Panc1 (cell line): ENCODE data around the gene PDZD4. TPM values are rescaled to one million over a fixed set of nuclear protein-coding genes. Genes with fewer than 3 reads are reported as not detected.

ENCODE experiments used
- ATAC-seq: fragments of 200-7000 bp; cut with Tn5 transposase; 2 replicates; pipeline ENCODE4 v1.9.1; 2020; ENCODE audit warnings: mild to moderate bottlenecking, moderate library complexity
- BruUV-seq: library from RNA; stranded (reverse); fragments of 400-500 nt; replicated peaks from 2 replicates; lab custom pipeline; 2021; lab: Mats Ljungman, UMichigan
- CTCF ChIA-PET: fragments of 300-600 bp; sonication (Branson Sonifier 250); formaldehyde crosslinking; loops from one replicate; lab custom pipeline; 2022; ENCODE audit warnings: antibody characterized with exemption; lab: Charles Lee
- POLR2A ChIA-PET: fragments of 300-600 bp; sonication (Branson Sonifier 250); formaldehyde crosslinking; loops from one replicate; lab custom pipeline; 2022; ENCODE audit warnings: antibody characterized with exemption; lab: Charles Lee
- DNase-seq: peaks from one replicate; pipeline ENCODE4 v3.0.0-alpha.2; 2010; ENCODE audit warnings: low read depth, low spot score
- H3K27ac ChIP-seq: 2 replicates; pipeline ENCODE4 v1.5.1; 2011; ENCODE audit warnings: mild to moderate bottlenecking, low read length, inconsistent platforms
- H3K27me3 ChIP-seq: fragments of 200-500 bp; sonication (Bioruptor generic); 2 replicates; pipeline ENCODE4 v1.6.0; 2014; ENCODE audit warnings: low read length, inconsistent platforms; ENCODE audit not compliant: control insufficient read depth, insufficient read depth
- H3K36me3 ChIP-seq: fragments of 200-500 bp; sonication (Bioruptor generic); 2 replicates; pipeline ENCODE4 v1.5.1; 2014; ENCODE audit warnings: inconsistent platforms, mild to moderate bottlenecking, low read length, moderate library complexity; ENCODE audit not compliant: control insufficient read depth, insufficient read depth
- H3K4me1 ChIP-seq: 2 replicates; pipeline ENCODE4 v1.5.1; 2011; ENCODE audit warnings: inconsistent platforms, mild to moderate bottlenecking, low read length, moderate library complexity; ENCODE audit not compliant: control insufficient read depth, insufficient read depth
- H3K4me3 ChIP-seq, 2 experiments: 2 replicates each; pipeline ENCODE4 v1.5.1; 2011 to 2012; ENCODE audit warnings: low read depth in 2 of 2, low read length in 2 of 2, mild to moderate bottlenecking in 2 of 2, inconsistent platforms in 1 of 2, moderate library complexity in 1 of 2
- H3K9me3 ChIP-seq: fragments of 200-500 bp; sonication (Bioruptor generic); 2 replicates; pipeline ENCODE4 v1.5.1; 2014; ENCODE audit warnings: low read depth, mild to moderate bottlenecking, inconsistent platforms, low read length, moderate library complexity; ENCODE audit not compliant: control insufficient read depth, insufficient read depth
- POLR2AphosphoS5 ChIP-seq: IDR thresholded peaks from 2 replicates; pipeline ENCODE4 v1.6.1; 2012; ENCODE audit warnings: mild to moderate bottlenecking, low read depth, low read length, moderate library complexity
- REST ChIP-seq, 2 experiments: IDR thresholded peaks; 2 replicates each; pipeline ENCODE4 v1.6.1; 2011 to 2012; ENCODE audit warnings: low read depth in 2 of 2, control low read depth in 1 of 2, low read length in 1 of 2, mild to moderate bottlenecking in 1 of 2, moderate library complexity in 1 of 2; ENCODE audit not compliant: insufficient read depth in 1 of 2
- SIN3A ChIP-seq: IDR thresholded peaks from 2 replicates; pipeline ENCODE4 v1.6.1; 2012; ENCODE audit warnings: low read depth, mild to moderate bottlenecking, low read length, moderate library complexity, borderline replicate concordance; ENCODE audit not compliant: insufficient read depth
- TCF7L2 ChIP-seq: IDR thresholded peaks from 2 replicates; pipeline ENCODE4 v1.6.1; 2011; ENCODE audit warnings: mild to moderate bottlenecking, low read depth, low read length, inconsistent platforms
- in situ Hi-C: cut with HindIII; loops from 2 replicates; pipeline ENCODE4 v1.10.0; 2016; ENCODE audit warnings: low sequenced_read_pairs, low pct_unique_long_range_greater_than_20kb
- intact Hi-C: fragments of 100-400 bp; cut with micrococcal nuclease; formaldehyde crosslinking; loops from one replicate; pipeline ENCODE4 v1.10.0; 2022; ENCODE audit not compliant: unreplicated experiment
- total RNA-seq: library from RNA; stranded (reverse); gene quantifications from one replicate; pipeline ENCODE4 v1.2.1, GENCODE V29; 2021; ENCODE audit not compliant: unreplicated experiment
- TF ChIP-seq, protein P1 (sequence below): fragments of 450-650 bp; IDR thresholded peaks from 2 replicates; pipeline ENCODE4 v1.5.1; 2017; ENCODE audit warnings: mild to moderate bottlenecking

PDZD4 gene
- total RNA-seq, 1 experiment from 2014 or later: 37.2 TPM

DNA sequence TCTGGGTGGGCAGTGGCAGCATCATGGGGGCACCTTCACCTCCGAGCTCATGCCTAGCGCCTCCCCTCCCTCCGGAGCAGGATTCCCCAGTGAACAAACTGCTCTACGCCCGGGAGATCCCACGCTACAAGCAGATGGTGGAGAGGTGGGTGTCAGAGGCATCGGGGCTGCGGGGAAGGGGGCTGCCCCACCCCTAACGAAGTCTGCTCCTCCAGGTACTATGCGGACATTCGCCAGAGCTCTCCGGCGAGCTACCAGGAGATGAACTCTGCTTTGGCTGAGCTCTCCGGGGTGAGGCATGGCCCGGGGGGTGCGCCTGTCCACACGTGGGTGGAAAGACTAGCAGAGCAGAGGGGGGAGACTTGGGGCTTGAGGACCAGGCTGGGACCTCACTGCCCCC lies 52.2 kb downstream of the PDZD4 start:
- intact Hi-C loops: no loop called here
- Histone ChIP-seq H3K9me3 (no peaks in the 10 kb centered on the region), H3K4me1 (peaks cover 16% of the 10 kb centered on the region), H3K4me3 (no peak overlapping the region), H3K27ac (no peak overlapping the region), H3K27me3 (no peaks in the 10 kb centered on the region), H3K36me3 (no peaks in the 10 kb centered on the region)
- BruUV-seq: no TSS peak
- in situ Hi-C loops: no loop called here
- ChIA-PET CTCF (no interaction called here), POLR2A (interaction anchor here (1.1 kb wide), 1 partner anchor 101 kb away, joined by 4 read pairs; no protein-coding TSS in a partner anchor)
- no peak for DNase-seq
- no peak for ATAC-seq
- TF ChIP-seq POLR2AphosphoS5 (no peak), REST (IDR thresholded peaks at IDR 0.05; ENCODE audit: insufficient read depth in 1 of 2, low read depth in 2 of 2, low read length in 1 of 2) (no peak), TCF7L2 (no peak), SIN3A (no peak)
- TF ChIP-seq, protein P1, sequence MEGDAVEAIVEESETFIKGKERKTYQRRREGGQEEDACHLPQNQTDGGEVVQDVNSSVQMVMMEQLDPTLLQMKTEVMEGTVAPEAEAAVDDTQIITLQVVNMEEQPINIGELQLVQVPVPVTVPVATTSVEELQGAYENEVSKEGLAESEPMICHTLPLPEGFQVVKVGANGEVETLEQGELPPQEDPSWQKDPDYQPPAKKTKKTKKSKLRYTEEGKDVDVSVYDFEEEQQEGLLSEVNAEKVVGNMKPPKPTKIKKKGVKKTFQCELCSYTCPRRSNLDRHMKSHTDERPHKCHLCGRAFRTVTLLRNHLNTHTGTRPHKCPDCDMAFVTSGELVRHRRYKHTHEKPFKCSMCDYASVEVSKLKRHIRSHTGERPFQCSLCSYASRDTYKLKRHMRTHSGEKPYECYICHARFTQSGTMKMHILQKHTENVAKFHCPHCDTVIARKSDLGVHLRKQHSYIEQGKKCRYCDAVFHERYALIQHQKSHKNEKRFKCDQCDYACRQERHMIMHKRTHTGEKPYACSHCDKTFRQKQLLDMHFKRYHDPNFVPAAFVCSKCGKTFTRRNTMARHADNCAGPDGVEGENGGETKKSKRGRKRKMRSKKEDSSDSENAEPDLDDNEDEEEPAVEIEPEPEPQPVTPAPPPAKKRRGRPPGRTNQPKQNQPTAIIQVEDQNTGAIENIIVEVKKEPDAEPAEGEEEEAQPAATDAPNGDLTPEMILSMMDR: no peak

DNA sequence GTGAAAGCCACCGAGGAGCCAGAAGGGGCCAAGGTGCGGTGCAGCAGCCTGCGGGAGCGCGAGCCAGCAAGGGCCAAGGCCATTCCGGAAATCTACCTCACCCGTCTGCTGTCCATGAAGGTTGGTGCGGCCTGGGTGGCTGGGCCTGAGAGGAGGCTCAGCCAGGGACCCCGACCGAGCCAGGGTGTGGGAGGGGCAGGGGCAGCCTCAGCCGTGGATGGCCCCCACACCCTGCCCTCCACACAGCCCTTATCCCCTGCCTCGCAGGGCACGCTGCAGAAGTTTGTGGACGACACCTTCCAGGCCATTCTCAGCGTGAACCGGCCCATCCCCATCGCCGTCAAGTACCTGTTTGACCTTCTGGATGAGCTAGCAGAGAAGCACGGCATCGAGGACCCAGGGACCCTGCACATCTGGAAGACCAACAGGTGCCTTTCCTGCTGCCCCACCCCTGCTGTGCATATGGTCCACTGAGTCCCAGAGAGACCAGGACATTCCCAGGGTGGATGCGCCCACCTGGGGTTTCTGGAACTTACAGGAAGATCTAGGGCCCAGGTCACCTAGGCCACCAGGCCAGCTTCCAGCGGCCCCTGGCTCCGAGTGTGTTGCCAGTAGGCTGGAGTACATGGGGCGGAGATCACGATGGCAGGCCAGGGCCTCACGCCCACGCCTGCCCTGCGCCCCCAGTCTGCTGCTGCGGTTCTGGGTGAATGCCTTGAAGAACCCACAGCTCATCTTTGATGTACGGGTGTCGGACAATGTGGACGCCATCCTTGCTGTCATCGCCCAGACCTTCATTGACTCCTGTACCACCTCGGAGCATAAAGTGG lies 52.9 kb downstream of the PDZD4 start:
- ChIA-PET CTCF (interaction anchor here (0.6 kb wide), 1 partner anchor 82 kb away, joined by 7 read pairs; no protein-coding TSS in a partner anchor), POLR2A (interaction anchor here (1.1 kb wide), 1 partner anchor 101 kb away, joined by 4 read pairs; no protein-coding TSS in a partner anchor)
- no peak overlapping the region for H3K27ac ChIP-seq
- H3K9me3 ChIP-seq: no peaks in the 10 kb centered on the region
- H3K36me3 ChIP-seq: no peaks in the 10 kb centered on the region
- intact Hi-C loops (no loop called here), in situ Hi-C loops (no loop called here)
- H3K4me3 ChIP-seq: no peak overlapping the region
- ATAC-seq (no peak), DNase-seq (no peak)
- TF ChIP-seq TCF7L2 (no peak), POLR2AphosphoS5 (no peak)
- TF ChIP-seq, protein P1: no peak
- no TSS peak for BruUV-seq
- no peaks in the 10 kb centered on the region for H3K27me3 ChIP-seq
- H3K4me1 ChIP-seq: peaks cover 16% of the 10 kb centered on the region
